PC-9 (cell line): ENCODE data around the gene CROT. TPM values are rescaled to one million over a fixed set of nuclear protein-coding genes. Genes with fewer than 3 reads are reported as not detected.

Experiments
- BruUV-seq: library from RNA; stranded (reverse); fragments of 400-500 nt; replicated peaks from 2 replicates; lab custom pipeline; 2021; lab: Mats Ljungman, UMichigan
- CTCF ChIA-PET: fragments of 300-600 bp; sonication (Branson Sonifier 250); formaldehyde crosslinking; loops from one replicate; lab custom pipeline; 2022; ENCODE audit warnings: antibody characterized with exemption; lab: Charles Lee
- POLR2A ChIA-PET: fragments of 300-600 bp; sonication (Branson Sonifier 250); formaldehyde crosslinking; loops from one replicate; lab custom pipeline; 2022; ENCODE audit warnings: antibody characterized with exemption; ENCODE audit not compliant: unreplicated experiment; lab: Charles Lee
- DNase-seq, 2 experiments: peaks; one replicate each; pipeline versions ENCODE4 v3.0.0 to v3.0.0-alpha.2; 2015 to 2022; ENCODE audit warnings: mixed read lengths in 1 of 2
- H2AFZ ChIP-seq: fragments of 200-600 bp; sonication (generic); 2 replicates; pipeline ENCODE4 v1.8.1; 2017; ENCODE audit warnings: antibody characterized with exemption
- H3F3A ChIP-seq: fragments of 200-600 bp; sonication (generic); 2 replicates; pipeline ENCODE4 v1.8.1; 2017; ENCODE audit warnings: antibody characterized with exemption, mild to moderate bottlenecking, low read depth; ENCODE audit not compliant: insufficient read depth
- H3K27ac ChIP-seq: fragments of 200-600 bp; sonication (generic); 2 replicates; pipeline ENCODE4 v1.6.1; 2016; ENCODE audit warnings: mixed run types
- H3K27me3 ChIP-seq: fragments of 200-600 bp; sonication (generic); 2 replicates; pipeline ENCODE4 v1.6.1; 2016; ENCODE audit warnings: low read depth, mixed run types; ENCODE audit not compliant: insufficient read depth
- H3K36me3 ChIP-seq: fragments of 200-600 bp; sonication (generic); 2 replicates; pipeline ENCODE4 v1.6.1; 2016; ENCODE audit warnings: low read depth, mixed run types
- H3K4me1 ChIP-seq: fragments of 200-600 bp; sonication (generic); replicated peaks from 2 replicates; pipeline ENCODE4 v1.6.1; 2016; ENCODE audit warnings: mixed run types; ENCODE audit not compliant: insufficient read depth
- H3K4me2 ChIP-seq: fragments of 200-600 bp; sonication (generic); 2 replicates; pipeline ENCODE4 v1.6.1; 2017; ENCODE audit warnings: mixed run types
- H3K4me3 ChIP-seq: fragments of 200-600 bp; sonication (generic); 2 replicates; pipeline ENCODE4 v1.6.1; 2016; ENCODE audit warnings: mixed run types
- H3K79me2 ChIP-seq: fragments of 200-600 bp; sonication (generic); 2 replicates; pipeline ENCODE4 v1.6.1; 2017; ENCODE audit warnings: low read depth, mixed run types
- H3K9me2 ChIP-seq: fragments of 200-600 bp; sonication (generic); 2 replicates; pipeline ENCODE4 v1.8.1; 2017; ENCODE audit warnings: mild to moderate bottlenecking; ENCODE audit not compliant: insufficient read depth
- H3K9me3 ChIP-seq: fragments of 200-600 bp; sonication (generic); 2 replicates; pipeline ENCODE4 v1.8.1; 2016; ENCODE audit warnings: low read depth; ENCODE audit not compliant: insufficient read depth
- H4K20me1 ChIP-seq: fragments of 200-600 bp; sonication (generic); 2 replicates; pipeline ENCODE4 v1.8.1; 2017; ENCODE audit not compliant: insufficient read depth
- EZH2 ChIP-seq: fragments of 200-600 bp; sonication (generic); IDR thresholded peaks from 2 replicates; pipeline ENCODE4 v1.8.0; 2017; ENCODE audit warnings: antibody characterized with exemption, low read depth
- intact Hi-C: fragments of 100-400 bp; cut with micrococcal nuclease; formaldehyde crosslinking; loops from one replicate; pipeline ENCODE4 v1.10.0; 2022; ENCODE audit not compliant: unreplicated experiment
- total RNA-seq: library from RNA; stranded (reverse); gene quantifications from 2 replicates; pipeline ENCODE4 v1.2.3, GENCODE V29; 2021
- TF ChIP-seq, protein P1 (sequence below): fragments of 200-600 bp; sonication (generic); conservative IDR thresholded peaks from 2 replicates; pipeline ENCODE4 v1.6.1; 2017; ENCODE audit warnings: mixed run types, antibody characterized with exemption, mild to moderate bottlenecking, moderate library complexity

The CROT gene
- total RNA-seq, 1 experiment from 2014 or later, result 15.2 TPM

- Histone ChIP-seq H3K4me1 (no peaks in the 10 kb centered on the region), H2AFZ (no peak overlapping the region), H3K4me2 (no peak overlapping the region), H3K27me3 (no peaks in the 10 kb centered on the region), H3K9me2 (no peaks in the 10 kb centered on the region), H3K4me3 (no peak overlapping the region), H3F3A (no peaks in the 10 kb centered on the region), H4K20me1 (no peaks in the 10 kb centered on the region), H3K79me2 (no peaks in the 10 kb centered on the region), H3K9me3 (peaks cover 18% of the 10 kb centered on the region), H3K36me3 (no peaks in the 10 kb centered on the region), H3K27ac (no peak overlapping the region)
- DNase-seq, result no peak
- TF ChIP-seq EZH2, result no peak
- TF ChIP-seq, protein P1, sequence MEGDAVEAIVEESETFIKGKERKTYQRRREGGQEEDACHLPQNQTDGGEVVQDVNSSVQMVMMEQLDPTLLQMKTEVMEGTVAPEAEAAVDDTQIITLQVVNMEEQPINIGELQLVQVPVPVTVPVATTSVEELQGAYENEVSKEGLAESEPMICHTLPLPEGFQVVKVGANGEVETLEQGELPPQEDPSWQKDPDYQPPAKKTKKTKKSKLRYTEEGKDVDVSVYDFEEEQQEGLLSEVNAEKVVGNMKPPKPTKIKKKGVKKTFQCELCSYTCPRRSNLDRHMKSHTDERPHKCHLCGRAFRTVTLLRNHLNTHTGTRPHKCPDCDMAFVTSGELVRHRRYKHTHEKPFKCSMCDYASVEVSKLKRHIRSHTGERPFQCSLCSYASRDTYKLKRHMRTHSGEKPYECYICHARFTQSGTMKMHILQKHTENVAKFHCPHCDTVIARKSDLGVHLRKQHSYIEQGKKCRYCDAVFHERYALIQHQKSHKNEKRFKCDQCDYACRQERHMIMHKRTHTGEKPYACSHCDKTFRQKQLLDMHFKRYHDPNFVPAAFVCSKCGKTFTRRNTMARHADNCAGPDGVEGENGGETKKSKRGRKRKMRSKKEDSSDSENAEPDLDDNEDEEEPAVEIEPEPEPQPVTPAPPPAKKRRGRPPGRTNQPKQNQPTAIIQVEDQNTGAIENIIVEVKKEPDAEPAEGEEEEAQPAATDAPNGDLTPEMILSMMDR, result no peak
- no TSS peak for BruUV-seq
- ChIA-PET CTCF (no interaction called here), POLR2A (interaction anchor here (0.6 kb wide), 2 partner anchors 8 to 66 kb away, joined by 3 to 4 read pairs; no protein-coding TSS in a partner anchor)
- intact Hi-C loops, result no loop called here
Measured at GRCh38 chr7:87330316-87330715, 15.1 kb upstream of the CROT start.

DNA sequence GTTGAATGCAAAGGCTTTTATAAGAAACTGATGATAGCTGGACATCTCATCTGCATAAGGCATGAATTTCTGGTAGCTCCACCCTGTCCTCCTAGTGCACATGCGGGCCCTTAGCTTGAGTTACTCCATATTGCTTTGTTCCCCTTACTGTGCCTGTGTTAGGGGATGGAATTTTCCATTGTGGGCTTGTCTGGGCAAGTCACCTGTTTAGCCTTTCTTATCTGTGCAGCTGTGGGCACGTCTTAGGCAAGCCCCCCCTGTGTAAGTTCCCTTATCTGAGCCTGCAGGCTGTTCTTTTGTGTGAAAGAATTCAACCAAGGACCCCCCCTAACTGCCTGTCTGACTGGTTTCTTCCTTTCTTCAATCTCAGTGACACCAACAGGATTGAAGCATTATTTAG, 14.5 kb upstream of the CROT start:
- POLR2A ChIA-PET, result interaction anchor here (0.6 kb wide), 1 partner anchor 8 kb away, joined by 4 read pairs; no protein-coding TSS in a partner anchor
- no peak for DNase-seq
- Histone ChIP-seq H2AFZ (no peak overlapping the region), H3K79me2 (no peaks in the 10 kb centered on the region), H3F3A (no peaks in the 10 kb centered on the region), H3K4me1 (no peaks in the 10 kb centered on the region), H3K27ac (no peak overlapping the region), H3K27me3 (no peaks in the 10 kb centered on the region), H3K4me3 (no peak overlapping the region), H4K20me1 (no peaks in the 10 kb centered on the region), H3K36me3 (no peaks in the 10 kb centered on the region), H3K4me2 (no peak overlapping the region), H3K9me2 (no peaks in the 10 kb centered on the region), H3K9me3 (peaks cover 18% of the 10 kb centered on the region)
- TF ChIP-seq EZH2, result no peak
- TF ChIP-seq, protein P1, result no peak
- intact Hi-C loops, result no loop called here
- no TSS peak for BruUV-seq
- CTCF ChIA-PET, result no interaction called here

GRCh38 chr7:87331687-87332252, 13.7 kb upstream of the CROT start:
- Histone ChIP-seq H3K79me2 (no peaks in the 10 kb centered on the region), H3K9me3 (peaks cover 18% of the 10 kb centered on the region), H3F3A (no peaks in the 10 kb centered on the region), H4K20me1 (no peaks in the 10 kb centered on the region), H2AFZ (no peak overlapping the region), H3K9me2 (no peaks in the 10 kb centered on the region), H3K4me3 (no peak overlapping the region), H3K4me2 (no peak overlapping the region), H3K27me3 (no peaks in the 10 kb centered on the region), H3K4me1 (no peaks in the 10 kb centered on the region), H3K27ac (no peak overlapping the region), H3K36me3 (no peaks in the 10 kb centered on the region)
- ChIA-PET POLR2A (no interaction called here), CTCF (no interaction called here)
- no peak for DNase-seq
- BruUV-seq, result no TSS peak
- intact Hi-C loops, result no loop called here
- TF ChIP-seq, protein P1, result no peak
- no peak for TF ChIP-seq EZH2
